Fibroblast of lung (primary cell): ENCODE data around the gene MAP3K7CL.

Source experiments
- EZH2 ChIP-seq: IDR thresholded peaks from 2 replicates; pipeline ENCODE4 v1.5.1; 2012; ENCODE audit warnings: low read length, control low read depth, mild to moderate bottlenecking; ENCODE audit errors: missing control alignments
- TF ChIP-seq, protein P1 (sequence below), 2 donors: IDR thresholded peaks in 1 of 2; conservative IDR thresholded peaks in 1 of 2; 1 replicate in 1 of 2; 2 replicates in 1 of 2; pipeline ENCODE4 v1.5.1; 2011 to 2012; ENCODE audit warnings: low read length in 2 of 2, control low read depth in 1 of 2, inconsistent platforms in 1 of 2, low read depth in 1 of 2, mild to moderate bottlenecking in 1 of 2

DNA sequence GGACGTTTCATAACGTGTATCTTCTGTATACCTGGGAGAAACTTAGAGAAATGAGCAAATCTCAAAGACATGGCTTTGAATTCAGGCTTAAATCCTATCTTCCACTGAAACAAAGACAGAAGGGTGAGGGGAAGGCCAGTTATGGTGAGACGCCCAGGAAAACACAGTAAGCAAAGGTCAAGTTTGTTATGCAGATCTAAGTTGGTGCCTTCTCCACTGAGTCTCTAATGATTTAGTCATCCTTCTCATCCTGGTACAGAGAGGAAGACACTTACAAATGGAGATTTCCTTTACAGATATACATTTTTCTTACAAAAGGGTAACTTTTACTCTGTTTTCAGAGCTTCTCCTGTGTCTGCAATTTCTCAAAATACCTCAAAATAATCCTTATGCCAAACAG lies 64.4 kb downstream of the MAP3K7CL start:
- TF ChIP-seq, protein P1, sequence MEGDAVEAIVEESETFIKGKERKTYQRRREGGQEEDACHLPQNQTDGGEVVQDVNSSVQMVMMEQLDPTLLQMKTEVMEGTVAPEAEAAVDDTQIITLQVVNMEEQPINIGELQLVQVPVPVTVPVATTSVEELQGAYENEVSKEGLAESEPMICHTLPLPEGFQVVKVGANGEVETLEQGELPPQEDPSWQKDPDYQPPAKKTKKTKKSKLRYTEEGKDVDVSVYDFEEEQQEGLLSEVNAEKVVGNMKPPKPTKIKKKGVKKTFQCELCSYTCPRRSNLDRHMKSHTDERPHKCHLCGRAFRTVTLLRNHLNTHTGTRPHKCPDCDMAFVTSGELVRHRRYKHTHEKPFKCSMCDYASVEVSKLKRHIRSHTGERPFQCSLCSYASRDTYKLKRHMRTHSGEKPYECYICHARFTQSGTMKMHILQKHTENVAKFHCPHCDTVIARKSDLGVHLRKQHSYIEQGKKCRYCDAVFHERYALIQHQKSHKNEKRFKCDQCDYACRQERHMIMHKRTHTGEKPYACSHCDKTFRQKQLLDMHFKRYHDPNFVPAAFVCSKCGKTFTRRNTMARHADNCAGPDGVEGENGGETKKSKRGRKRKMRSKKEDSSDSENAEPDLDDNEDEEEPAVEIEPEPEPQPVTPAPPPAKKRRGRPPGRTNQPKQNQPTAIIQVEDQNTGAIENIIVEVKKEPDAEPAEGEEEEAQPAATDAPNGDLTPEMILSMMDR (conservative IDR thresholded peaks at IDR 0.05 in 1 of 2, IDR thresholded peaks at IDR 0.05 in 1 of 2; ENCODE audit: low read depth in 1 of 2, low read length in 2 of 2), result no peak
- TF ChIP-seq EZH2, result no peak
